ENCODE results near the gene SLC26A4. TPM values are rescaled to one million over a fixed set of nuclear protein-coding genes. Genes with fewer than 3 reads are reported as not detected.

The SLC26A4 gene
- total and polyA plus RNA-seq, 9 of the 15 experiments (the other 6 are each of a cell fraction or from before 2014, with no cell fraction given) = 0.09 to 1.2 (median 0.33) TPM

GRCh38 chr7:107758667-107759066, 98.0 kb downstream of the SLC26A4 start (continued):
- TF ChIP-seq RREB1 (CRISPR knock-in tag; IDR thresholded peaks at IDR 0.05) (no peak), FOXP1 (CRISPR knock-in tag; IDR thresholded peaks at IDR 0.05) (no peak), POLR2B (IDR thresholded peaks at IDR 0.05; ENCODE audit: low read depth, partially characterized antibody) (peak; percentile 65), FOXA3 (CRISPR knock-in tag; conservative IDR thresholded peaks at IDR 0.05 in 1 of 2, IDR thresholded peaks at IDR 0.05 in 1 of 2) (no peak), ZNF263 (CRISPR knock-in tag; IDR thresholded peaks at IDR 0.05; ENCODE audit: borderline replicate concordance) (peak; percentile 55; the same call in 1 of the 2 replicates), SUPT5H (IDR thresholded peaks at IDR 0.05) (peak; percentile 71)
